Suprapubic skin (tissue), 3 donors: Measurements from ENCODE around the gene LAMB2.

ENCODE experiments used
- POLR2AphosphoS5 ChIP-seq, 3 donors: sonication (generic); formaldehyde crosslinking; IDR thresholded peaks; one replicate each; pipeline ENCODE4 v1.6.1; 2017; ENCODE audit warnings: antibody characterized with exemption in 3 of 3
- TF ChIP-seq, protein P1 (sequence below), 2 donors: fragments of 200-600 bp in 1 of 2; fragments of 450-650 bp in 1 of 2; sonication (generic) in 1 of 2; IDR thresholded peaks; one replicate each; pipeline ENCODE4 v1.5.1; 2016 to 2019; ENCODE audit warnings: antibody characterized with exemption in 2 of 2, mild to moderate bottlenecking in 1 of 2, moderate library complexity in 1 of 2

DNA sequence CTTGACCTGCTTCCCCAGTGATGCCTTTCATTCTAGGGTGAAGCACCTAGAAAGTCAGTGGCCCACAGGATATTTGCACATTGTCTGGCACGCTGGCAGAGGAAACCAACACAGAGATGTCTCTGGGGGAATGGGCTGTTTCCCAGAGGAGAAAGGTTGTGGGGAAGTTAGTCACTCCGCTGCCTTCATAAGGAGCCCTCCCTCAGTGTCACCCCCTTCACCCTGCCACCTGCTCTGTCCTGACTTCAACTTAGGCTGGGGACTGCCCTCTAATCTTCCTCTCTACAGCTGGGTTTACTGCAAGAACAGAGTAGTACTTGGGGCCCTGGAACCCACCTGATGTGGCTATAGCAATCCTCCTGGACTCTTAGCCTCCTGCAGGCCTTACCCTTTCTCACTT is 44.2 kb upstream of the LAMB2 start:
- TF ChIP-seq, protein P1, sequence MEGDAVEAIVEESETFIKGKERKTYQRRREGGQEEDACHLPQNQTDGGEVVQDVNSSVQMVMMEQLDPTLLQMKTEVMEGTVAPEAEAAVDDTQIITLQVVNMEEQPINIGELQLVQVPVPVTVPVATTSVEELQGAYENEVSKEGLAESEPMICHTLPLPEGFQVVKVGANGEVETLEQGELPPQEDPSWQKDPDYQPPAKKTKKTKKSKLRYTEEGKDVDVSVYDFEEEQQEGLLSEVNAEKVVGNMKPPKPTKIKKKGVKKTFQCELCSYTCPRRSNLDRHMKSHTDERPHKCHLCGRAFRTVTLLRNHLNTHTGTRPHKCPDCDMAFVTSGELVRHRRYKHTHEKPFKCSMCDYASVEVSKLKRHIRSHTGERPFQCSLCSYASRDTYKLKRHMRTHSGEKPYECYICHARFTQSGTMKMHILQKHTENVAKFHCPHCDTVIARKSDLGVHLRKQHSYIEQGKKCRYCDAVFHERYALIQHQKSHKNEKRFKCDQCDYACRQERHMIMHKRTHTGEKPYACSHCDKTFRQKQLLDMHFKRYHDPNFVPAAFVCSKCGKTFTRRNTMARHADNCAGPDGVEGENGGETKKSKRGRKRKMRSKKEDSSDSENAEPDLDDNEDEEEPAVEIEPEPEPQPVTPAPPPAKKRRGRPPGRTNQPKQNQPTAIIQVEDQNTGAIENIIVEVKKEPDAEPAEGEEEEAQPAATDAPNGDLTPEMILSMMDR (IDR thresholded peaks at IDR 0.05) = no peak
- TF ChIP-seq POLR2AphosphoS5 (IDR thresholded peaks at IDR 0.05) = no peak
